GM21717 (cell line): ENCODE measurements around the gene POT1.
A peak's percentile ranks its signal among the peaks of the same experiment; 100 is the strongest.

Experiments
- ATAC-seq: cut with Tn5 transposase; IDR thresholded peaks from one replicate; pipeline ENCODE4 v1.9.1; 2021; ENCODE audit warnings: mild to moderate bottlenecking, moderate library complexity; ENCODE audit not compliant: unreplicated experiment

The POT1 gene

GRCh38 chr7:124912972-124913371 is 16.7 kb downstream of the POT1 start:
- no peak for ATAC-seq

- ATAC-seq = no peak
These were observed 19.8 kb downstream of the POT1 start for GRCh38 chr7:124909808-124910207.

DNA sequence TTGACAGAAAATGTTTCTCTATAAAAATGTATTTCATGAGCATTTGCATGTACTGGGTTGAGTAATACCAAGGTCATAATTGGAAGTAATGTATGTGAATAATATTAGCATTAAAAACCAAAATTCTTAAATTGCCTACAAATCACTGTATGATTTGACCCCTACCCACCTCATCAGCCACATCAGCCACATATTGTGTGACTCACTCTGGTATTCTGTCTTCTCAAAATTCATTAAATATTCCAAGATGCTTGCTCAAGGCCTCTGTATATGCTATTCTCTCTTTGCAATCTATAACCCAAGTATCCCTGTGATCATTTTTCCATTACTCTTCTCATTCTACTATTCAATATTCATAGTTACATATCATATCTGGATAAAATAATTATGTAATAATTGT is 21.4 kb downstream of the POT1 start:
- no peak for ATAC-seq

GRCh38 chr7:124907490-124907889 is 22.1 kb downstream of the POT1 start:
- ATAC-seq = no peak

- no peak for ATAC-seq
These were observed 31.1 kb downstream of the POT1 start for GRCh38 chr7:124898531-124898930.

GRCh38 chr7:124896001-124896400 is 33.6 kb downstream of the POT1 start:
- ATAC-seq = no peak

GRCh38 chr7:124893140-124893827 is 36.3 kb downstream of the POT1 start:
- peak; percentile 89 for ATAC-seq

- ATAC-seq = no peak
These were observed 42.4 kb downstream of the POT1 start for GRCh38 chr7:124887247-124887646.

- no peak for ATAC-seq
These were observed 47.6 kb downstream of the POT1 start for GRCh38 chr7:124881981-124882380.

DNA sequence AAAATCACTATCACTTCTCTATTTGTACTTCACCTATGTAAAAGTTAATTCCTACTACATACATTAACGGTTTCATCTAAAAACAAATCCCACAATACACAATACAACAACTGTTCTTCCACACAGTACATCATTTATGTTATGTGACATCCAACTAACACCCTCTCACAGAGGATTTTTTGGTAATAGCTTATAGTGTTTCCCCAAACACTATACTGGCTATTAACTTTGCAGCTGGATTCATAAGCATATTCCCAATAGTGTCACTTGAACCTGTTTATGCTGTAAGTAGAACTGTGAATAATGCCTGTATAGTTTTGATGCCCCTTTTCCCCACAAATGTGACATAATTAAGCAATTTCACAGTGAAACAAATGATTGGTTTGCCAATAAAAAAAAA is 49.9 kb downstream of the POT1 start:
- no peak for ATAC-seq

DNA sequence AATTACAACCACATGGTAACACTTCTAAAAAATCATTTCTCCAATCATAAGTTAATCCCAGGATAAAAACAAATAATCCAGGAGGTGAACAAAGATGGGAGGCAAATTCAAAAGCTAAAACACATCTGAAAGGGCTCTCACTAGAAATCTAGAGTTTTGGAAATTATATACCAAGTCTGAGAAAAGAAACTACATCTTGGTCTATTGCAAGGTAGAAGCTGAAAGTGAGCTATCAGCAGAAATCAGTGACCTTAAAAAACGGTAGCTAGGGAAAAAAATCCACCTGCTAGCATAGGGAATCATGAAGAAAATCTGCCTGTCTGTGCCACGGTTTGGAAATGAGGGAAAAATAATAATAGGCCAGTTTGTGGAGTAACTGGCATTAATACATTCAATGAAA is 50.5 kb downstream of the POT1 start:
- ATAC-seq = no peak

- no peak for ATAC-seq
These were observed 54.9 kb downstream of the POT1 start for GRCh38 chr7:124874644-124875163.

- no peak for ATAC-seq
These were observed 71.9 kb downstream of the POT1 start for GRCh38 chr7:124857672-124858235.

GRCh38 chr7:124856299-124856888 is 73.2 kb downstream of the POT1 start:
- ATAC-seq = peak; percentile 53

DNA sequence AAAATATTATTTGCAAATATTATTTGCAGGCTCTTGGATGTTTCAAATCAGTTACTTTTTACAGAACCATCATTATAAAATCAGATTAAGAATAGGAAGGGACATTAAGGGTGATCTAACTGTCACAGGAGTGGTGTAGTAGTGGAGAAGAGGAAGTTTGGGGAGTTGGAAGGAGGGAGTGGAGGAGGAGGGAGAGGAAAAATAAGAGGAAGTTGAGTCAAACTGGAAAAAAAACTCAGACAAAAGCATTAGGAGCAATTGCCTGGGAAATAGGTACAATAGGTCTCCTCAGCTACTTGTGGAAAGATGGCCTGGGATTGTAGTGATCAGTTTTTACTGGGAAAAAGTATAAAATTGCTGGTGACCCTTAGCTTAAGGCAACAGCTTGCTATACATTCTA is 86.3 kb downstream of the POT1 start:
- no peak for ATAC-seq

- no peak for ATAC-seq
These were observed 89.2 kb downstream of the POT1 start for GRCh38 chr7:124840435-124840834.

DNA sequence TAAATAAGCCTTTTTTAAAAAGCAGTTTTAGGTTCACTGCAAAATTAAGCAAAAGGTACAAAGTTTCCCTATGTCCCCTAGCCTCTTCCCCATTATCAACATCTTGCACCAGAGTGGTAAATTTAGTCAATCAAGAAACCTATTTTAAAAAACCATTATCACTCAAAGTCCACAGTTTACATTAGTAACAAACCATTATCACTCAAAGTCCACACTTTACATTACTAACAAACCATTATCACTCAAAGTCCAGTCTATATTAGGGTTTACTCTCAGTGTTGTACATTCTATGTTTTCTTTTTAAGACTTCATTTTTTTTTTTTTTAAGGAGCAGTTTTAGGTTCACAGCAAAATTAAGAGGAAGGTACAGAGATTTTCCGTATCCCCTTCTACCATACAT is 89.9 kb downstream of the POT1 start:
- ATAC-seq = no peak

DNA sequence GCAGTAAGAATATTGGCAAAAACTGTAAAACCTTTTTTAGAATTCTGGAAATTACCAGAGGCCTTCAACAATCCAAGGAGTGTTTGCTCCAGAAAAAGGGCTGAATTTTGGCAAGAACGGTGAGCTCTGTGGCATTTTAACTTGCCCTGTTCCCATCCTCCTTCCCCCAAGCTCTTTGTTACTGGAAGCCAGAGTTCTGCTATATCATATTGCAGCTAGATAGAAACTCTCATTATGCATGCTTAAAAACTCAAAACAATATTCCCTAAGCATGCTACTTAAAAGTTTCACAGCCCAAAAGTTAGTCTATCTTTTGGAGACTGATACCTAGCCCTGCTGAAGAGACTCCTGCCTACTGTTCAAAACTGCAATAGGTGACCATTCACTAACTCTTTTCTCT is 93.5 kb downstream of the POT1 start:
- ATAC-seq = no peak

- no peak for ATAC-seq
These were observed 110.8 kb downstream of the POT1 start for GRCh38 chr7:124818807-124819206.

DNA sequence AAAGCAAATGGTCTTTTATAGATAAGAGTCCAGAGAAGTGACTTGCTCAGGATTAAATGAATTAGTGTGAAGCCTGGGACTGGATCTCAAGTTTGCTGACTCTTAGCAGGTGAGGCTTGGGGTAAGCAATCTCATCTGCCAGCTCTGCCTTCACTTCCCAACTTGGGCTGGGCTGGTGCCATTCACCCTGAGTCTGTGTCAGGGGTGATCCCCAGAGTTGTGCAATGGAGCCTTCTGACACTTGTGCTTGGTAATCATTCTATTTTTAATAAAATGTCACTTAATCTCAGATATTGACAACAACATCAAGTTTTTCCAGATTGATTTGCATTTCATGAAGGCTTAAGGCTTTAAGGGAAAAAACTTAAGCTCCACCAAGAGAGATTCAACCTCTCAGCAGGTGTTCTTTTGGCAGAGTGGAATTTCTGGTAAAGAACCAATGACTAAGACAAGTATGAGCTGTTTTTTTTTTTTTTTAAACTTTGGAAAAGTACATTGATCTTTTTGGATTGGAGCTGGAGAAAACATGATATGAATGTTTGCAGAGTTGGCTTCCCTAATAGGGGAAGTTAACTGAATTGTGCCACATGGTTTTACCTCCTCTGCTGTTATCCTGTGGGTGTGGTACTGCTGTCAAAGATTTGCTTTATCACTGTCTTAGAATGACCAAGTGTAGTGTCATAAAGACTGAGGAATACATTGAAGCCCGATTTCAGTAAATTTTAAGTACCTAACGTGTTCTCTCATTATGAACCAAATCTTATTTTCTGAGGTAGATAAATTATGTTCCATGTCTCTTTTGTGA is 115.4 kb downstream of the POT1 start:
- ATAC-seq = no peak

DNA sequence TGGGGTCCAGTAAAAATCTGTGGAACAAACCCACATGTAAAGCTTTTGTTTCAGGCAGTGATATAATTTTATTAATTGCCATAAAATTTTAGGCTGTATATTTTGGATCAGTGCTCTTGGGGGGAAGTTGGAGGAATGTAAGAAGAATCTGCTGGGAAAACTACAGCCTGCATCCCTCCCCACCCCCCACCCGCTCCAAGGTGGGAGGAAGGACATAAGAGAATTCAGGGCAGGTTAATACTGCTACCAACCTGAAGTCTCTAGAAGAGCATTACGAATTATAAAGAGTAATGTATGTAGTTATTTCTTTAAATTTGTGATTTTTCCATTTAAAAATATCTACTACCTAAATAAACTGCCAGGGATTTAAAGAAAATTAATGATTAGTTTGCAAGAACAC is 116.9 kb downstream of the POT1 start:
- no peak for ATAC-seq

GRCh38 chr7:124811341-124811740 is 118.3 kb downstream of the POT1 start:
- ATAC-seq = no peak
